GM21723 (cell line): ENCODE measurements around the gene SLC25A22.

Experiments used
- ATAC-seq: cut with Tn5 transposase; IDR thresholded peaks from one replicate; pipeline ENCODE4 v1.9.1; 2021; ENCODE audit warnings: mild to moderate bottlenecking, moderate library complexity; ENCODE audit not compliant: unreplicated experiment

Gene SLC25A22

DNA sequence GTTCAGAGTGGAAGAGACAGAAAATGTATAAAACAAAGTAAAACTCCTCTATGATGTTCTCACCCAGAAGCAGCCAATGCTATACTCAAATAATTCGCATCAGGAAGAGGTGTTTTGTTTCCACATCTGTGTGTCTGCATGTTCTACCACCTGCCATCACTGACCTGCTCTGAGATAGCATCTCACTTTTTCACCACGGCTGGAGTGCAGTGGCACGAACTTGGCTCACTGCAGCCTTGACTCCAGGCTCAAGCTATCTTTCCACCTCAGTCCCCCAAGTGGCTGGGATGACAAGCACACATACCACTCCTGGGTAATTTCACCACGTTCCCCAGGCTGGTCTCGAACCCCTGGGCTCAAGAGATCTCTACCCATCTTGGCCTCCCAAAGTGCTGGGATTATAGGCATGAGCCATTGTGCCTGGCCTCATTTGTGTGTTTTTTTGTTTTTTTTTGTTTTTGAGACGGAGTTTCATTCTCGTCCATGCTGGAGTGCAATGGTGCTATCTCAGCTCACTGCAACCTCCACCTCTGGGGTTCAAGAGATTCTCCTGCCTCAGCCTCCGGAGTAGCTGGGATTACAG is 36.5 kb downstream of the SLC25A22 start:
- ATAC-seq, result no peak

DNA sequence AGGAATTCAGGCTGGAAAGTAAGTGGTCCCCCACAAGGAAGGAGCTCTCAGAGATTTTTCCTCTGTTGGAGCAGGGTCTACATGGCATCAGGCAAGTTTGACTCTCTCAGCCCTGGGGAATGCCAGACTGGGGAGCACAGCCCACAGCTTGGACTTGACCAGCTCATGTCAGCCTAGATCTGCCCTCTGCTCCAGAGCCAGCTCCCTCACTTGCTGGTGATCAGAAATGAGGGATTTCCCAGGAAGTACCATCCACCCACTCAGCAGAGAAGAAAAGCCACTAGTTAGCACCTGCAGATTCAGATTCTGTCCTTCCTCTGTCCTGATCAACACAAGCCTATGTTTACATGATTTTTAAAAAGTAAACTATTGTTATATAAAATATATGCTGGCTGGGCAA is 37.8 kb downstream of the SLC25A22 start:
- ATAC-seq, result no peak

DNA sequence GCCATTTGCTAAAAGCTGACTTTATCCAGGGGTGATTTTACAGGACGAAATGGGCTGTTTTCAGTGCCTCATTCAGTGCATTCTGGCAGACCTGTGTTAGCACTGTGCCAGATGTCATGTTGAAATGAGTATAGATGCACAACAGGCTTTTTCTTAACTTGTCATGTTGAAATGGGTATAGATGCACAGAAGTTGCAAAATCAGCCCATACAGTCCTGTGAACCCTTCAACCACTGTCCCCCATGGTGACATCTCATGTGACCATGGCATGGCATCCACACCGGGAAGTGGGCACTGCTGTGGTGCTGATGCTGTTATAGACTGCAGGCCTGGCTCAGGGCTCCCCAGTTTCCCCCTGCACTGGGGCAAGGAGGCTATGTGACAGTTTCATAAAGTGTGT is 48.4 kb downstream of the SLC25A22 start:
- ATAC-seq, result no peak

DNA sequence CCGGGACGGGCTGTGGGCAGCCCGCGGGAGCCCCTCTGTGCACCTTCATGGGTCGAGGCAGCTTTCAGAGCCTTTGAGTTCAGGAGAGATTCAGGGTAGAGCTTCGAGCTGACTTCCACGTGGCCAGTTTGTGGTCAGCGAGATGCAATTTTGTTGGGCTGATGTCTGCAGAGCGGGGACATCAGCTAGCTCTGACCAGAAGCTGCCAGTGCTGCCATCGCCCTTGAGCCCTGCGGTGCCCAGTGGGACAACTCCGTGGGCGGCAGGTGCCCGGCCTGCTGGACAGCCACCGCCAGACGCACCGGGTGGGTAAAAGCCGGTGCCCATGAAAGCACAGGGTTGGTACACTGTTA is 50.1 kb downstream of the SLC25A22 start:
- ATAC-seq, result peak; percentile 12

DNA sequence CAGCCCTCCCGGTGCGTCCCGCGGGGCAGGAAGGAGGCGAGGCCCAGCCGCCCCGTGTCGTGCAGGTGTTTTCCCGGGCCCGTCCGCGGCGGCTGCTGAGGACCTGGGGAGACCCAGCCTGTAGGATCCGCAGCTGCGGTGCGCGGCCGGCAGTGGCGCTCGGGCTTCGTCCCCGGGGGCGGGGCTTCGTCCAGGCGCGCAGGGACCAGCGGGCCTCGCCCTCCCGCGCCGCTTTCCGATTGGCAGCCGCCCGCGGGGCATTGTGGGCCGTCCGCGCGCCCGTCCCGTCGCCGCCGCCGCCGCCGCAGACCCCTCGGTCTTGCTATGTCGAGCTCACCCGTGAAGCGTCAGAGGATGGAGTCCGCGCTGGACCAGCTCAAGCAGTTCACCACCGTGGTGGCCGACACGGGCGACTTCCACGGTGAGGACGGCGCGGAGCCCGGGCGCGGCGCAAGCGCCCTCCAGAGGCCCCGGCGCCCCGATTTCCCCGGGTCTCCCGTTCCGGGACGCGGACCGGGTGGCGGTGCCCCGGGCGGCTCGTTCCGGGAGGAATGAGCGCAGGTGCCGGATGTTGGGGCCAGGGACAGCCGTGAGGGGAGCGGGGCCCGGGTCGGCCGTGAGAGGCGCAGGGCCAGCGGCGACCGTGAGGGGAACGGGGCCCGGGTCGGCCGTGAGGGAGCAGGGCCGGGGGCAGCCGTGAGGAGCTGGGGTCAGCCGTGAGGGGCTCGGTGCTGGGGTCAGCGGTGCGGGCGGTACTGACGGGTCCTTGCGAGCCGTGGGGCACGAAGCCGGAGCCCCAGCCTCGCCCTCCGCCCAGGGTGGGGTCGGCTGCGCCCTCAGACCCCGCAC is 50.7 kb downstream of the SLC25A22 start, which contains the start of gene TALDO1:
TALDO1 (plus strand) TSS at position 307 of the 849 bp plus-strand sequence; CDS start at position 325, 18 bp downstream.
- ATAC-seq, result peak; percentile 81

- no peak for ATAC-seq
Measured at GRCh38 chr11:746289-747157, 51.6 kb downstream of the SLC25A22 start.

- ATAC-seq, result no peak
Measured at GRCh38 chr11:745428-745827, 52.7 kb downstream of the SLC25A22 start.

GRCh38 chr11:742571-743201 is 55.4 kb downstream of the SLC25A22 start:
- ATAC-seq, result no peak

DNA sequence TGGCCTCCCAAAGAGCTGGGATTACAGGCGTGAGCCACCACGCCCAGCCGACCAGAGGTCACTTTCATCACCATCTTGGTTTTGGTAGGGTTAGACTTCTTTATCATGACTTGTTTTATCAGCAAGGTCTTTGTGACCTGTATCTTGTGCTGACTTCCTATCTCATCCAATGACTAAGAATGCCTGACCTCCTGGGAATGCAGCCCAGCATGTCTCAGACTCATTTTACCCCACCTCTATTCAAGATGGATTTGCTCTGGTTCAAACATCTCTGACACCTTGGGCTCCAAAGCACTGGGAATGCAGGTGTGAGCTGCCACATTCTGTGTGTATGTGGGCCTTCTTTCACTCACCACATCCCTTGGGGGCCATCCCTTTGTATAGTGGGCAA is 55.9 kb downstream of the SLC25A22 start:
- ATAC-seq, result no peak
